A673 (cell line): ENCODE data around the gene TST. TPM values are rescaled to one million over a fixed set of nuclear protein-coding genes. Genes with fewer than 3 reads are reported as not detected.

ENCODE experiments used
- BruUV-seq: library from RNA; stranded (reverse); fragments of 400-500 nt; replicated peaks from 2 replicates; lab custom pipeline; 2021; lab: Mats Ljungman, UMichigan
- CTCF ChIA-PET: fragments of 300-600 bp; sonication (Branson Sonifier 250); formaldehyde crosslinking; loops from one replicate; lab custom pipeline; 2022; ENCODE audit warnings: antibody characterized with exemption; lab: Charles Lee
- POLR2A ChIA-PET: fragments of 300-600 bp; sonication (Branson Sonifier 250); formaldehyde crosslinking; loops from one replicate; lab custom pipeline; 2022; ENCODE audit warnings: antibody characterized with exemption; ENCODE audit not compliant: low non-redundant PET; lab: Charles Lee
- DNase-seq: peaks from one replicate; pipeline ENCODE4 v3.0.0-alpha.2; 2015; ENCODE audit warnings: low spot score
- H3K27ac ChIP-seq: fragments of 200-600 bp; sonication (generic); 2 replicates; pipeline ENCODE4 v1.5.1; 2016; ENCODE audit warnings: mixed run types, low read depth, mild to moderate bottlenecking, mixed read lengths, antibody characterized with exemption, low read length; ENCODE audit not compliant: poor library complexity, severe bottlenecking
- H3K27me3 ChIP-seq: fragments of 200-600 bp; sonication (generic); replicated peaks from 2 replicates; pipeline ENCODE4 v1.6.1; 2017; ENCODE audit warnings: mixed run types, low read depth, mild to moderate bottlenecking, mixed read lengths, antibody characterized with exemption, low read length; ENCODE audit not compliant: insufficient read depth, poor library complexity
- H3K36me3 ChIP-seq: fragments of 200-600 bp; sonication (generic); 2 replicates; pipeline ENCODE4 v1.6.1; 2016; ENCODE audit warnings: mixed run types, mild to moderate bottlenecking, mixed read lengths, antibody characterized with exemption, low read length; ENCODE audit not compliant: insufficient read depth, poor library complexity, severe bottlenecking
- H3K4me1 ChIP-seq: fragments of 200-600 bp; sonication (generic); 2 replicates; pipeline ENCODE4 v1.6.1; 2017; ENCODE audit warnings: mixed run types, mild to moderate bottlenecking, mixed read lengths, antibody characterized with exemption, low read length; ENCODE audit not compliant: insufficient read depth, poor library complexity, severe bottlenecking
- H3K4me3 ChIP-seq: fragments of 200-600 bp; sonication (generic); 2 replicates; pipeline ENCODE4 v1.5.1; 2016; ENCODE audit warnings: low read depth, mixed run types, mild to moderate bottlenecking, mixed read lengths, low read length; ENCODE audit not compliant: poor library complexity, severe bottlenecking
- H3K9me3 ChIP-seq: fragments of 200-600 bp; sonication (generic); 2 replicates; pipeline ENCODE4 v1.6.1; 2016; ENCODE audit warnings: mixed run types, low read depth, mild to moderate bottlenecking, mixed read lengths, antibody characterized with exemption, low read length; ENCODE audit not compliant: poor library complexity, severe bottlenecking
- EZH2 ChIP-seq: fragments of 200-600 bp; sonication (generic); IDR thresholded peaks from 2 replicates; pipeline ENCODE4 v1.6.1; 2017; ENCODE audit warnings: borderline replicate concordance, low read depth, mild to moderate bottlenecking, mixed read lengths, antibody characterized with exemption, low read length; ENCODE audit not compliant: poor library complexity, severe bottlenecking
- intact Hi-C: fragments of 100-400 bp; cut with micrococcal nuclease; formaldehyde crosslinking; loops from one replicate; pipeline ENCODE4 v1.10.0; 2022; ENCODE audit not compliant: unreplicated experiment
- total RNA-seq: library from RNA; stranded (reverse); gene quantifications from 2 replicates; pipeline ENCODE4 v1.2.3, GENCODE V29; 2021
- TF ChIP-seq, protein P1 (sequence below): fragments of 300-800, 200-600 bp; sonication (generic); conservative IDR thresholded peaks from 2 replicates; pipeline ENCODE4 v1.5.1; 2017; ENCODE audit warnings: low read depth, mild to moderate bottlenecking, antibody characterized with exemption, low read length, moderate library complexity, mixed read lengths

The TST gene
- total RNA-seq, 1 experiment from 2014 or later = 31.3 TPM

DNA sequence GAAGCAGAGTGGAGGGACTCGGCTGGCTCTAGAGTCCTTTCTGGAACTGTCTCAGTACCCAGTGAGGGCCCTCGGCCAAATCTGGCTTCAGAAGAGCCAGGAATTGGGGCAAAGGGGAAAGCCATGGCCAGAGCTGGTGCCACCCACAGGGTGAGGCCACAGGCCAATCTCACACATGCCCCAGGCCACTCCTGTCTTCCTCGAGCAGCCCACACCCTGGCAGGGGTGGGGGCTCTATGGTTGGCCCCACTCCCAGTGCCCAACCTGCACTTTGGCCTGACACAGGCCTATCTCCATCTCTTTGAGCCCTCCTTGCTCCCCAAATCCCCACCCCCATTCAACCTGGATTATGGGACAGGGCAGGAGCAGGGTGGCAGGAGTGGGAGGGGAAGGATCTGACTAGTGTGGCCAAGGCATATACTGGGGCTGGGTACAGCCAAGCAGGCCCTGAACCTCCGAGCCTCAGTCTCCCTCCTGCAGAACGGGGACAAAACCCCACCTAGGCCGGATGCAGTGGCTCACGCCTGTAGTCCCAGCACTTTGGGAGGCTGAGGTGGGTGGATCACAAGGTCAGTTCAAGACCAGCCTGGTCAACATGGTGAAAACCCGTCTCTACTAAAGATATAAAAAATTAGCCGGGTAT is 6.9 kb downstream of the TST start:
- ChIA-PET POLR2A (no interaction called here), CTCF (interaction anchor here (1.0 kb wide), 1 partner anchor 34 kb away, joined by 3 read pairs; no protein-coding TSS in a partner anchor)

DNA sequence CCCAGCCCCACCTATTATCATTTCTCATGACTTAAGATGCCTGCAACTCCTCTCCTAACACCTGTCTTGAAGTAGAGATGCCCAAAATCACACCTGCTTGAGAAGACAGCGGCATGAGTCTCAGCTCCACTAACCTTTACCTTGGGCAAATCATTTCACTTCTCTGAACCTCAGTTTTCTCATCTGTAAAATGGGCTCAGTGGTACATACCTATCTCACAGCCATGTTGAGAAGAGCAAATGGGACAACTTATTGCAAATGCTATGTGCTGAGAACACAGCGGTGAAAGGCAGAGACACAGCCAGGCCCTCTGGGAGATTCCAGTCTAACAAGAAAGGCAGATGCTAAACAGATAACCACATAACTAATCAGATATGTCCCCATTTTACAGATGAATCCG is 7.8 kb downstream of the TST start:
- ChIA-PET POLR2A (no interaction called here), CTCF (no interaction called here)
- H3K36me3 ChIP-seq = no peaks in the 10 kb centered on the region
- no peak for DNase-seq
- no peak overlapping the region for H3K27ac ChIP-seq
- no TSS peak for BruUV-seq
- intact Hi-C loops = no loop called here
- H3K4me1 ChIP-seq = no peaks in the 10 kb centered on the region
- TF ChIP-seq, protein P1, sequence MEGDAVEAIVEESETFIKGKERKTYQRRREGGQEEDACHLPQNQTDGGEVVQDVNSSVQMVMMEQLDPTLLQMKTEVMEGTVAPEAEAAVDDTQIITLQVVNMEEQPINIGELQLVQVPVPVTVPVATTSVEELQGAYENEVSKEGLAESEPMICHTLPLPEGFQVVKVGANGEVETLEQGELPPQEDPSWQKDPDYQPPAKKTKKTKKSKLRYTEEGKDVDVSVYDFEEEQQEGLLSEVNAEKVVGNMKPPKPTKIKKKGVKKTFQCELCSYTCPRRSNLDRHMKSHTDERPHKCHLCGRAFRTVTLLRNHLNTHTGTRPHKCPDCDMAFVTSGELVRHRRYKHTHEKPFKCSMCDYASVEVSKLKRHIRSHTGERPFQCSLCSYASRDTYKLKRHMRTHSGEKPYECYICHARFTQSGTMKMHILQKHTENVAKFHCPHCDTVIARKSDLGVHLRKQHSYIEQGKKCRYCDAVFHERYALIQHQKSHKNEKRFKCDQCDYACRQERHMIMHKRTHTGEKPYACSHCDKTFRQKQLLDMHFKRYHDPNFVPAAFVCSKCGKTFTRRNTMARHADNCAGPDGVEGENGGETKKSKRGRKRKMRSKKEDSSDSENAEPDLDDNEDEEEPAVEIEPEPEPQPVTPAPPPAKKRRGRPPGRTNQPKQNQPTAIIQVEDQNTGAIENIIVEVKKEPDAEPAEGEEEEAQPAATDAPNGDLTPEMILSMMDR = no peak
- TF ChIP-seq EZH2 = no peak
- no peak overlapping the region for H3K4me3 ChIP-seq
- no peaks in the 10 kb centered on the region for H3K9me3 ChIP-seq
- peaks cover 9% of the 10 kb centered on the region for H3K27me3 ChIP-seq

More for the DNA sequence above, 6.9 kb downstream of the TST start:
- intact Hi-C loops = no loop called here
- no peak for DNase-seq
- Histone ChIP-seq H3K36me3 (no peaks in the 10 kb centered on the region), H3K27ac (no peak overlapping the region), H3K4me1 (no peaks in the 10 kb centered on the region), H3K4me3 (no peak overlapping the region), H3K27me3 (peaks cover 5% of the 10 kb centered on the region), H3K9me3 (no peaks in the 10 kb centered on the region)
- TF ChIP-seq, protein P1 = no peak
- TF ChIP-seq EZH2 = no peak
- BruUV-seq = no TSS peak

DNA sequence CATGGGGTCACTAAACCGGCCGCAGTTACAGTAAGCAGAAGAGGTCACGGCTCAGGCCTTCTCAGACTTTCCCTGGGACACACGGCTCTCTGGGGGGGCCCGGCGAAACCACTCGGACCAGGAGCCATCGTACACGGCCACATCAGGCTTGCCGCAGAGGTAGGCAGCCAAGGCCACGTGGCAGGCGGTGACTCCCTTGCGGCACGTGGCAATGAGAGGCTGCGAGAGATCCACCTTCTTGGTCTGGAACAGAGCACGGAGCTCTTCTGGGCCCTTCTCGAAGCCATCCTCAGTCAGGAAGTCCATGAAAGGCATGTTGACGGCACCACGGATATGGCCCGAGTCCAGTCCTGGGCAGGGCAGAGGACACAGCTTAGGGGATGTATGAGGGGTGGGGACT is 8.3 kb downstream of the TST start:
- Histone ChIP-seq H3K4me3 (no peak overlapping the region), H3K27me3 (peaks cover 9% of the 10 kb centered on the region), H3K4me1 (no peaks in the 10 kb centered on the region), H3K27ac (no peak overlapping the region), H3K9me3 (no peaks in the 10 kb centered on the region), H3K36me3 (no peaks in the 10 kb centered on the region)
- POLR2A ChIA-PET = no interaction called here
- intact Hi-C loops = no loop called here
- DNase-seq = no peak
- CTCF ChIA-PET = no interaction called here
- no TSS peak for BruUV-seq
- TF ChIP-seq, protein P1 = no peak
